Measurements from ENCODE around the gene RAB37.

- TF ChIP-seq ZNF580 (tag by site-specific recombination; IDR thresholded peaks at IDR 0.05) (no peak), PRDM1 (tag by site-specific recombination; IDR thresholded peaks at IDR 0.05) (no peak), ZNF544 (tag by site-specific recombination; IDR thresholded peaks at IDR 0.05) (no peak), ZBTB11 (tag by site-specific recombination; conservative IDR thresholded peaks at IDR 0.05; ENCODE audit: low read depth) (0 out of 2 replicates have a peak, but pooled peaks have one; percentile 15), CTCF (tag by site-specific recombination; IDR thresholded peaks at IDR 0.05) (no peak), SETDB1 (IDR thresholded peaks at IDR 0.05; ENCODE audit: insufficient read length, low read length) (no peak), ZSCAN16 (tag by site-specific recombination; IDR thresholded peaks at IDR 0.05) (no peak), YY1 (tag by site-specific recombination; IDR thresholded peaks at IDR 0.05) (no peak)
- TF ChIP-seq, protein P1, sequence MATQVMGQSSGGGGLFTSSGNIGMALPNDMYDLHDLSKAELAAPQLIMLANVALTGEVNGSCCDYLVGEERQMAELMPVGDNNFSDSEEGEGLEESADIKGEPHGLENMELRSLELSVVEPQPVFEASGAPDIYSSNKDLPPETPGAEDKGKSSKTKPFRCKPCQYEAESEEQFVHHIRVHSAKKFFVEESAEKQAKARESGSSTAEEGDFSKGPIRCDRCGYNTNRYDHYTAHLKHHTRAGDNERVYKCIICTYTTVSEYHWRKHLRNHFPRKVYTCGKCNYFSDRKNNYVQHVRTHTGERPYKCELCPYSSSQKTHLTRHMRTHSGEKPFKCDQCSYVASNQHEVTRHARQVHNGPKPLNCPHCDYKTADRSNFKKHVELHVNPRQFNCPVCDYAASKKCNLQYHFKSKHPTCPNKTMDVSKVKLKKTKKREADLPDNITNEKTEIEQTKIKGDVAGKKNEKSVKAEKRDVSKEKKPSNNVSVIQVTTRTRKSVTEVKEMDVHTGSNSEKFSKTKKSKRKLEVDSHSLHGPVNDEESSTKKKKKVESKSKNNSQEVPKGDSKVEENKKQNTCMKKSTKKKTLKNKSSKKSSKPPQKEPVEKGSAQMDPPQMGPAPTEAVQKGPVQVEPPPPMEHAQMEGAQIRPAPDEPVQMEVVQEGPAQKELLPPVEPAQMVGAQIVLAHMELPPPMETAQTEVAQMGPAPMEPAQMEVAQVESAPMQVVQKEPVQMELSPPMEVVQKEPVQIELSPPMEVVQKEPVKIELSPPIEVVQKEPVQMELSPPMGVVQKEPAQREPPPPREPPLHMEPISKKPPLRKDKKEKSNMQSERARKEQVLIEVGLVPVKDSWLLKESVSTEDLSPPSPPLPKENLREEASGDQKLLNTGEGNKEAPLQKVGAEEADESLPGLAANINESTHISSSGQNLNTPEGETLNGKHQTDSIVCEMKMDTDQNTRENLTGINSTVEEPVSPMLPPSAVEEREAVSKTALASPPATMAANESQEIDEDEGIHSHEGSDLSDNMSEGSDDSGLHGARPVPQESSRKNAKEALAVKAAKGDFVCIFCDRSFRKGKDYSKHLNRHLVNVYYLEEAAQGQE (tag by site-specific recombination; IDR thresholded peaks at IDR 0.05), result no peak
These were observed 11.1 kb downstream of the RAB37 start for GRCh38 chr17:74748279-74748528.

All from HEK293 (cell line).